Cardiac muscle cell (in vitro differentiated cells and primary cell): ENCODE measurements around the gene PRRT1. TPM values are rescaled to one million over a fixed set of nuclear protein-coding genes. Genes with fewer than 3 reads are reported as not detected.
A peak's percentile ranks its signal among the peaks of the same experiment; 100 is the strongest.

Experiments used
- DNase-seq, 2 donors: peaks; one replicate each; pipeline versions ENCODE4 v3.0.0 to v3.0.0-alpha.2; 2010 to 2017; ENCODE audit warnings: low read depth in 1 of 2, low spot score in 1 of 2
- H3K27ac ChIP-seq: fragments of 200-600 bp; sonication (generic); 2 replicates; pipeline ENCODE4 v1.5.1; 2016
- H3K27me3 ChIP-seq: fragments of 200-600 bp; sonication (generic); 2 replicates; pipeline ENCODE4 v1.6.0; 2016; ENCODE audit warnings: control low read depth
- H3K36me3 ChIP-seq: fragments of 200-600 bp; sonication (generic); 2 replicates; pipeline ENCODE4 v1.5.1; 2016; ENCODE audit warnings: control low read depth
- H3K4me1 ChIP-seq: fragments of 200-600 bp; sonication (generic); 2 replicates; pipeline ENCODE4 v1.8.1; 2017; ENCODE audit warnings: low read depth, mild to moderate bottlenecking, mixed run types
- H3K4me3 ChIP-seq: fragments of 200-600 bp; sonication (generic); 2 replicates; pipeline ENCODE4 v1.5.1; 2016; ENCODE audit warnings: mild to moderate bottlenecking
- H3K9me3 ChIP-seq: fragments of 200-600 bp; sonication (generic); 2 replicates; pipeline ENCODE4 v1.5.1; 2017; ENCODE audit warnings: low read depth, mild to moderate bottlenecking, control low read depth
- polyA plus RNA-seq: library from polyadenylated mRNA; unstranded; fragments of >200 nt; fragmentation: Nextera tagmentation; extraction: Ambion mirVana; gene quantifications from 2 replicates; pipeline ENCODE4 v1.2.1, GENCODE V29; 2016
- total RNA-seq: library from RNA; depleted of rRNA; stranded (reverse); fragments of >200 nt; gene quantifications from 2 replicates; pipeline ENCODE4 v1.2.3, GENCODE V29; 2016
- TF ChIP-seq, protein P1 (sequence below): IDR thresholded peaks from 2 replicates; pipeline ENCODE4 v1.5.1; 2012; ENCODE audit warnings: low read depth, mild to moderate bottlenecking, low read length

Gene PRRT1
- total and polyA plus RNA-seq, 2 experiments from 2014 or later, result 4.4 to 4.9 TPM

- TF ChIP-seq, protein P1, sequence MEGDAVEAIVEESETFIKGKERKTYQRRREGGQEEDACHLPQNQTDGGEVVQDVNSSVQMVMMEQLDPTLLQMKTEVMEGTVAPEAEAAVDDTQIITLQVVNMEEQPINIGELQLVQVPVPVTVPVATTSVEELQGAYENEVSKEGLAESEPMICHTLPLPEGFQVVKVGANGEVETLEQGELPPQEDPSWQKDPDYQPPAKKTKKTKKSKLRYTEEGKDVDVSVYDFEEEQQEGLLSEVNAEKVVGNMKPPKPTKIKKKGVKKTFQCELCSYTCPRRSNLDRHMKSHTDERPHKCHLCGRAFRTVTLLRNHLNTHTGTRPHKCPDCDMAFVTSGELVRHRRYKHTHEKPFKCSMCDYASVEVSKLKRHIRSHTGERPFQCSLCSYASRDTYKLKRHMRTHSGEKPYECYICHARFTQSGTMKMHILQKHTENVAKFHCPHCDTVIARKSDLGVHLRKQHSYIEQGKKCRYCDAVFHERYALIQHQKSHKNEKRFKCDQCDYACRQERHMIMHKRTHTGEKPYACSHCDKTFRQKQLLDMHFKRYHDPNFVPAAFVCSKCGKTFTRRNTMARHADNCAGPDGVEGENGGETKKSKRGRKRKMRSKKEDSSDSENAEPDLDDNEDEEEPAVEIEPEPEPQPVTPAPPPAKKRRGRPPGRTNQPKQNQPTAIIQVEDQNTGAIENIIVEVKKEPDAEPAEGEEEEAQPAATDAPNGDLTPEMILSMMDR, result no peak
- H3K4me1 ChIP-seq, result peaks cover 21% of the 10 kb centered on the region
- H3K9me3 ChIP-seq, result no peaks in the 10 kb centered on the region
- H3K27ac ChIP-seq, result peak within 1 kb of the TSS; percentile 100
- DNase-seq, result peak; percentile 100
- H3K36me3 ChIP-seq, result no peaks in the 10 kb centered on the region
- H3K4me3 ChIP-seq, result peak within 1 kb of the TSS; percentile 98
- no peaks in the 10 kb centered on the region for H3K27me3 ChIP-seq
Observed at GRCh38 chr6:32177788-32178546, 26.2 kb upstream of the PRRT1 start, which contains the start of gene RNF5. Gene RNF5 (plus strand): TSS chr6:32178405. CDS start chr6:32178512, 107 bp downstream.

GRCh38 chr6:32177183-32177787 lies 25.5 kb upstream of the PRRT1 start:
- H3K4me1 ChIP-seq, result peaks cover 21% of the 10 kb centered on the region
- TF ChIP-seq, protein P1, result no peak
- peak overlapping the region; percentile 98 for H3K4me3 ChIP-seq
- peak overlapping the region; percentile 100 for H3K27ac ChIP-seq
- H3K36me3 ChIP-seq, result no peaks in the 10 kb centered on the region
- H3K27me3 ChIP-seq, result no peaks in the 10 kb centered on the region
- no peaks in the 10 kb centered on the region for H3K9me3 ChIP-seq
- DNase-seq, result peak in 1 of 2 donors; percentile 77

DNA sequence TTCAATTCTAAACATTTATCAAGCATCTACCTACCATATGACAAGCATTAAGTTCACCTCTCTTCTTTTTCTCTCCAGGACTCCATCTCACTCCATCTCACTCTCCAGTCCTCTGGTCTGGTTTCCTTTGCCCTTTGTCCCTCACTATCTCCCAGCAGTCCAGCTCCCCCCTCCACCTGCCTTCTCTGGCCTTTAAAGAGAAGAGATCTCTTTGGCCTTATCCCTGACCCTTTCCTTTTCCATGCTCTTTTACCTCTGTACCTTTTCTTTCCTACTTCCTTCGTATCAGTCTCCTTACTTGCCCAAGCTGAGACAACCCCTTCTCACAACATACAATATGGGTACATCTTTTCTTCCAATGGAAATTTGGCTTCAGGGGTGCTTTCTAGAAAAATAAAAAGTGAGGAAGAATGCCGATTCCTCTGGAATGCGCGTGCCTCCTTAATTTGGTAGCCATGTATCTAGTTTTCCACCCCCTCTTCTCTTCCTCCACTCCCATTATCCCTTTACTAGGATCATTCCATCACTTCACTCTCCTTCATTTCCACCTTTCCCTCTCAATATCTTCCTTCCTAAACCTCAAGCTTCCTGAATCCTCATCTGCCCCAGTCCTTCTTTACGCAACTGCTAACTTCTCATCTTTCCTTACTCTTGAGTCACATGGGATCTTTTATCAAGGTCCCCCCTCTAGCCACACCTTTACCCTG lies 24.9 kb upstream of the PRRT1 start:
- TF ChIP-seq, protein P1, result no peak
- H3K27me3 ChIP-seq, result no peaks in the 10 kb centered on the region
- peaks cover 21% of the 10 kb centered on the region for H3K4me1 ChIP-seq
- peak overlapping the region; percentile 100 for H3K27ac ChIP-seq
- no peaks in the 10 kb centered on the region for H3K9me3 ChIP-seq
- no peaks in the 10 kb centered on the region for H3K36me3 ChIP-seq
- H3K4me3 ChIP-seq, result peak overlapping the region; percentile 98
- peak in 1 of 2 donors; percentile 70 for DNase-seq

GRCh38 chr6:32175711-32176475 lies 24.2 kb upstream of the PRRT1 start, which contains the start of gene AGPAT1:
Gene AGPAT1 (minus strand): TSS chr6:32176084. CDS start chr6:32171496, 4,588 bp downstream.
- Histone ChIP-seq H3K27me3 (no peaks in the 10 kb centered on the region), H3K27ac (peak within 1 kb of the TSS; percentile 100), H3K9me3 (no peaks in the 10 kb centered on the region), H3K4me3 (peak within 1 kb of the TSS; percentile 98), H3K36me3 (no peaks in the 10 kb centered on the region), H3K4me1 (peaks cover 21% of the 10 kb centered on the region)
- DNase-seq, result peak; percentile 95 to 98
- TF ChIP-seq, protein P1, result no peak

DNA sequence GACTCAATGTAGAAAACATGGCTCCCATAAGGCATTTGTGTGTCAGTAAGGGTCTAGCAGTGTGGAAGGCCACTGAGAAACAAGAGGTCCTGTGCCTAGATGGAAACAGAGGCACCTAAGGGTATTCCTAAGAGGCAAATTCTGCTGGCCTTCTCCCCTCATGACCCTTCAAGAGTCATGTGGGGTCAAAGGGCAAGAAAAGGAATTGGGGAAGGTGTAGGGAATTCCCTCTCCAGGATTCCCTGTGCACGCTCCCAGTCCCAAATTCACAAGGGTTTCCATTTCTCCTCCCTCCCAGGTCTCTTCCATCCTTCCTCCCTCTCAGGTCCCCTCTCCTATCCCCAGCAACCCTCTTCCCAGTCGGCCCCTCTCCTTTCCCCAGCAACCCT lies 23.6 kb upstream of the PRRT1 start:
- Histone ChIP-seq H3K9me3 (no peaks in the 10 kb centered on the region), H3K4me1 (peaks cover 21% of the 10 kb centered on the region), H3K36me3 (no peaks in the 10 kb centered on the region), H3K27ac (peak overlapping the region; percentile 85), H3K4me3 (peak overlapping the region; percentile 98), H3K27me3 (no peaks in the 10 kb centered on the region)
- no peak for DNase-seq
- TF ChIP-seq, protein P1, result no peak
